GM18520 (cell line): Measurements from ENCODE around the gene ARHGAP8.
"Not testable (repeated sequence)": the region's sequence is repeated elsewhere in the genome, so short reads cannot be mapped to it uniquely, and the experiment has no call there.

Source experiments
- ATAC-seq: cut with Tn5 transposase; IDR thresholded peaks from one replicate; pipeline ENCODE4 v1.9.1; 2021; ENCODE audit not compliant: unreplicated experiment

ARHGAP8 gene

DNA sequence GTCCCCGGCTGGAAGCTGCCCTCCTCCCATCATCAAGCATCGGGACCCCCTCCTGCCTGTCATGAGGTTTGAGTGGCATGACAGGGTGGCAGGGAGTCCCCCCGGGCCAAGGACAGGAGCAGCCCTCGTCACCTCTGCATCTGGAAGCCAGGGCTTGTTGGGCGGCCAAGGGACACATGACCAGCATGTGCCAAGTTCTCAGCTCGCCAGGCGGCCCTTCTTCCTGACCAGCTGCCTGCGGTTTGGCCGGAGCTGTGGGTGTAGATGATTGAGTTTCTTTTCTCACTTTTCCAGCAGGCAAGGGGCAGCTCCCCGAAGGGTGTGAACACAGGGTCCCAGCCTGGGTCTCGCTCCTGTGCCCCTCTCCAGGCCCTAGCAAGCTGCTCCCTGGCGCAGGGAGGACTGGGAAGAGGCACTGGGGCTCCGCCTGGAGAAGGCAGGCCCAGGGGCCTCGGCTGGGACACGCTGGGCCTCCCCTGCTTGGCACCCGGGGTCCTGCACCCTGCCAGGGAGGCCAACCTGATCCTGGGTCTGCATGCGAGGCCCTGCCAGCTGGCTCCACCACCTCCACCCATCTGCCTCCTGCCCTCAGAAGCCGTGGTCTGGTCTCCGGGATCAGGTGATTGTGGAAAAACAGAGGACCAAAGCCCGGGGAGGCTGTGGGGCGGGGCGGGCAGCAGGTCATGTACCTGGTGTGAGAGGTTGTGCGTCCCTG lies 13.4 kb downstream of the ARHGAP8 start:
- ATAC-seq = no peak

DNA sequence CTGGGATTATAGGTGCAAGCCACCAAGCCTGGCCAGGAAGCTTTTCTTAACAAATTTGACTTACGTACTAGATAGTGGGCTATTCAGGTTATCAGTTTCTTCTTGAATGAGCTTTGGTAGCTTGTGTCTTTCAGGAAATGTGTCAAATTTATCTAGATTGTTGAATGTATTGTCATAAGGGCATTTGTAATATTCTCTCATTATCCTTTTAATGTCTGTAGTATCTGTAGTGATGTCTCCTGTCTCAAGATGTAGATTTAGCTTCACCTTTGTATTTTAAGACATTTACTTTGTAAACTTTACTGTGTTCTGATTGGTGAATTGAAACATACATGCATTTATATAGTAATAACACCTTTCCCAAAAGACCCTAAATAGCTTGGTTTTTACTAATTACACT lies 20.7 kb downstream of the ARHGAP8 start:
- ATAC-seq = no peak

DNA sequence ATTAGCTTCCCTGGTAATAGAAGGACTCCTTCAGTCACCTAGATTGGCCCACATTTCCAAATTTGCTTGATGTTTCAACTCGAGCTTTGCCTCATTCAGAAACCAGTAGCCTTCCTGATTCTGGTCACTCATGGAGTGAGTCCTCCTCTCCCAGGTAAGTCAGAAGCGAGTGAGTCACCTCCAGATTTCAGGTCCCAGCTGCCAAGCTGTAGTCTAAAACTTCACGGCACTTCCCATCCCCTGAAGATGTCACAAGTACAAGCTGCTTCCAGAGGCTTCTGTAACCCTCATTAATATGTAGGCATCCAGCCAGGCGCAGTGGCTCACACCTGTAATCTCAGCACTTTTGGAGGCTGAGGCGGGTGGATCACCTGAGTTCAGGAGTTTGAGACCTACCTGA lies 23.5 kb downstream of the ARHGAP8 start:
- no peak for ATAC-seq

DNA sequence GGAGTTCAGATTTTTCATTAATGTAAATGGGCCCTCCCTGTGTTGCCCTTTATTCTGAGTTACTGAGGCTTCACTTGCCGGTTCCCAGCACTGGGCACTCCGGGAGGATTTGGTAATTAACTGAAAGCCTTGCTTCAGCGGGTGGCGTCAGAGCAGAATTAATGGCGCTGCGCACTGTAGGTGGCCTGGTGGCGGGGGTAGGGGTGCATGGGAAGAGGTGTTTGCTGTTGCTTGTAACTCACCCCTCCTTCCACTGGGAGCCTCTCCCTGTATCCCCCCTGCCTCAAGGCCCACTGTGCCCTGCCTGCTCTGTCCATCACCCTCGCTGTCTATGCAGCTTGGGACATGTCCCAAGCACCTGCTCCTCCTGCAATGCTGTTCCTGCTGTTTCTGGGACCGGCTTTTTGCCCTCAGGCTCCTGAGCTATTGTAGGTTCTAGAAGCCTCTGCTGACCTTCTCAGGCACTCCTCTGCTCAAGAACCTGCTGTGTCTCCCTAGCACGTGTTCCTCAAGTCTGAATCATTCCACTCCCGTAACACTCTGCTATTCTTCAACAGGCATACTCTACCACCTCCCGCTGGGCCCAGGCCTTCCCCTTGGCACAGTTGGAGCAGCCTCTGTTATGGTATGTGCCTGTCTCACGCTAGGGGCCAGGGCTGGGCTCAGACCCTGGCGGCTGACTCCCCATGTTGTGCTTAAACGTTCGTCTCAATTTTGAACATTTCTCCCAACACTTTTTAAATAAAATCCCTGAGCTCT lies 24.4 kb downstream of the ARHGAP8 start:
- ATAC-seq = no peak

DNA sequence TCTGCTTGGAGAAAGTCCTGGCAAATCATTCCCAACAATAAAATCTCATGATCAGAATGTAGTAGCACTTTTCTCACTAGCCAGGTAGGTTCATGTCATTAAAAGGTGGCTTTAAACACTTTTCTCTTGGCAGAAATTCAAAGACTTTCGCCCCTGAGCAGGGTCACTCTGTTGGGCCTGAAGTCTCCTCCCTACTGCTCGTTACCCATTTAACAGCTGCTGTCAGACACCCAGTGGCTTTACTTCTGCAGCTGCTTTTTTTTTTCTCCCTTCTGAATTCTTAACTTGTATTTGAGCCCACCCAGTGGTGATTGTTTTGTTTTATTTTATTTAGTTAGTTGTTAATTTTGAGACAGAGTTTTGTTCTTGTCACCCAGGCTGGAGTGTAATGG lies 25.0 kb downstream of the ARHGAP8 start:
- ATAC-seq = no peak

DNA sequence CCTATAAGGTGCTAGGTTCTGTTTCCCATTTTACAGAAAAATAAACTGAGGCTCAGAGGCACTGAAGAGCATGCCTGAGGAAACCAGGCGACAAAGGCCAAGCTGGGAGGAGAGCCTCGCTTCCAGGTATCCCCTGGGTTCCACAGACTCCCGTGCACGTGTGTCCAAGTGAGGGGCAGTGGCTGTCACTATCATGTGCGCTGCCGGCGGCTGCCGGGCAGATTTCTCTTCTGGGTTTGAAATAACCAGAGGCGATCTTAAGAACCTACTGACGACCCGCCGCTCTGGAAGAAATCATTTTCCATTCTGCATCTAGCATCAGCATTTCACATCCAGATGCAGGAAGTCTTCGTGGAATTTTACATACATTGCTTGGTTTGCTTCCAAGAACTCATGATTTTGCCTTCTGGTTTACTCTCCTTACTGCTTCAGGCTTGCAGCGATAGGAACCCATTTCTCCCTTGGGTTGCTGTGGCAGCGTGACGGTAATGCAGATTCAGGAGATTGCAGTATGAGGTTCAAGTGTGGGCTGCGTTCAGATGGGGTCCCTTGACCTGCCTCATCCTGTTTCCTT lies 28.6 kb downstream of the ARHGAP8 start:
- no peak for ATAC-seq

DNA sequence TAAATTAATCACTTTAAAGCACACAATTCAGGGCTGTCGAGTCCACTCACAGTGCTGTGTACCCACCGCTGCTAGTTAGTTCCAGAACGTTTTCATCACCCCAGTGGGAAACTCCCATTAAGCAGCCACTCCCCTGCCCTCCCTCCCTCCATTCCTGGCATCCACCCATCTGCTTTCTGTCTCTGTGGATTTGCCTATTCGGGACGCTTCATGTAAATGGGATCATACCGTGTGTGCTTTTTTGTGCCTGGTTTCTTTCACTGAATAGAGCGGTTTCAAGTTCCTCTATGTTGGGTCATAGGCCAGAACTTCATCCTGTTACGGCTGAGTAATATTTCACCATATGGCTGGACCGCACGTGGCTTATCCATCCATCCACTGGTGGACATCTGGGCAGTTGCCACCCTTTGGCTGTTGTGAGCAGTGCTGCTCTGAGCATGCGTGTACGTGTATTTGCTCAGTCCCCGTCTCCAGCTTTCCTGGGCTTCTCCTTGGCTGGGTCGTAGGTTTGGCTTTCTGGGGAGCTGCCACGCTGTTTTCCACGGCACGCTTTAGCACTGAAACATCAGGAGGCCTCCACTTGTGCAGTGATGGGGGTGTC lies 30.1 kb downstream of the ARHGAP8 start:
- no peak for ATAC-seq

DNA sequence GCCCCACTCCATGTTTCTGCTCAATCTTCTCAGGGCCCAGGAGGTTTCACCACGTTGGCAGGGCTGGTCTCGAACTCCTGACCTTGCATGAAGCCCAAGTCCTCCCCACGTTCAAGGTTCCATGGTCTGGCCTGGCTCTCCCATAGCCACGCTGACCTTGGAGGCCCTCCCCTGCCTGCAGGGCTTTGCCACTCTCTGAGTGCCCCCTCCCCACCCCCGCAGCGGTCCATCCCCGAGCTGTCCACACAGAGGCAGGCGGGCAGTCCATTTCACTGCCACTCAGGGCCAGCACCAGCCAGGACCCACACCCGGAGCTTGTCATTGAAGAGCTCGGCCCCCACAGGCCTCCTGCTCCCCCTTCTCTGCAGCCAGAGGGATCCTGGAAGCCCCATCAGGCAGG lies 30.7 kb downstream of the ARHGAP8 start:
- no peak for ATAC-seq

DNA sequence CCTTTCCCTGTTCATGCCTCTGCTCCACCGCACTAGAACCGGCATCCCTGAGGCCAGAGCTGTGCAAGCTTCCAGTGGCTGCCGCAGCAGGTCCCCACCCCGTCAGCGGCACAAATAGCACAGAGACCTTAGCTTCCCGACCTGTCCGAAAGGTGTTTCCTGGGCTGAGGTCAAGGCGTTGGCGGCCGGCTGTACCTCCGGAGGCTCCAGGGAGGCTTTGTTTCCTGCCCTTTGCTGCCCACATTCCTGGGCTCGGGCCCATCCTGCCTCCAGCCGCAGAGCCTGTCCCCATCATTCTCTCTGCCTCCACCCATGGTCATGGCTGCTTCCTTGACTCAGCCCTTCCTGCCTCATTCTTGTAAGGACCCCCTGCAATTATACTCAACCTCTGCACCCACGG lies 31.2 kb downstream of the ARHGAP8 start:
- no peak for ATAC-seq

DNA sequence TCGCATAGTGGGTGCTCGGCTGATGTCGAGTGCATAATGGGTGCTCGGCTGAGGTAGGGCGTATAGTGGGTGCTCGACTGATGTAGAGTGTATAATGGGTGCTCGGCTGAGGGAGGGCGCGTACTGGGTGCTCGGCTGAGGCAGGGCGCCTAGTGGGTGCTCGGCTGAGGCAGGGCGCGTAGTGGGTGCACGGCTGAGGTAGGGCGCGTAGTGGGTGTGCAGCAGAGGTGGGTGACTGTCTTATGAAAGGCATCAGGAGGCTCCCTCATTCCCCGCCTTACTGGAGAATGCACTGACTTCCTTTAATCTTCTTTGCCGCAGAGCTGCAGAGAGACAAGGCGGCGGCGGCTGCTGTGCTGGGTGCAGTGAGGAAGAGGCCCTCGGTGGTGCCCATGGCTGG lies 33.8 kb downstream of the ARHGAP8 start:
- no peak for ATAC-seq

DNA sequence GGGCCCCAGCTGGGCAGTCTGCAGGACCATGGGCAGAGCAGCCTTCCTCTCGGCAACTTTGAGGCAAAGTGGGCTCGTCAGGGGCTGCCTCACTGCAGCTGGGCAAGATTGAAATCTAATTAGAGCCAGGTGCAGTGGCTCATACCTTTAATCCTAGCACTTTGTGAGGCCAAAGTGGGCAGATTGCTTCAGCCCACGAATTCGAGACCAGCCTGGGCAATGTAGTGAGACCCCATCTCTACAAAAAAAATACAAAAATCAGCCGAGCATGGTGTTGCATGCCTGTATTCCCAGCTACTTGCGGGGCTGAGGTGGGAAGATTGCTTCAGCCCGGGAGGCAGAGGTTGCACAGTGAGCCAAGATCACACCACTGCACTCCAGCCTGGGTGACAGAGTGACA lies 34.2 kb downstream of the ARHGAP8 start:
- no peak for ATAC-seq

DNA sequence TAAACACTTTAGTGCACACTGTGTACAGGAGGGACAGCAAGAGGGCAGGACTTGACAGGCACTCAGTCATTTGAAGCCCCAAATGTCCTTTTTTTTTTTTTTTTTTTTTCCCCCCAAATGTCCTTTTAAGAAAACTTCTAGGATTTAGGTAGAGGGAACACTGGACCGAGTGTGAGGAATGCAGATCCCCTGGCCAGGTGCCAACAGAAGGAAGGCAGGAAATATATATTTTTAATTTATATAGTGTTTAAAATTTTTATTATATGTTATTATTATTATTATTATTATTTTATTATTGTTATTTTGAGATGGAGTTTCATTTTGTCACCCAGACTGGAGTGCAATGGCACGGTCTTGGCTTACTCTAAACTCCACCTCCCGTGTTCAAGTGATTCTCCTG lies 35.5 kb downstream of the ARHGAP8 start:
- ATAC-seq = no peak

DNA sequence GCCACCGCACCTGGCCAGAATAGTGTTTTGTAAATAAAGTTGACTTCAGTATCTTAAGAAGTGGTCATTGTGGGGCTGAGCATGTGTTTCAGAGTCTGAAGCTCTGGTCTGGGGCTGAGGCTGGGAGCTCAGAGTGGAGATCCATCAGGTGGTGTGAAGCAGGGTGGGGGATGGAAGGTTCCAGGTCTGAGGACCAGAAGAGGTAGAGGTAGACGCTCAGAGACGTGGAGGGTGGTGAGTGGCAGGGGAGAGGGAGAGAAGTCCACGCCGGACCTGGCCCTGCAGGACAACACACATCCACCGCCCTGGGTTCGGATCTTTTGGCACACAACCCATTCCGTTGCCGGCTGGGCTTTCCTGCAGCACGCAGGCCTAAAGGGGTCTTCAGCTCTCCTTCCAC lies 40.7 kb downstream of the ARHGAP8 start:
- no peak for ATAC-seq

DNA sequence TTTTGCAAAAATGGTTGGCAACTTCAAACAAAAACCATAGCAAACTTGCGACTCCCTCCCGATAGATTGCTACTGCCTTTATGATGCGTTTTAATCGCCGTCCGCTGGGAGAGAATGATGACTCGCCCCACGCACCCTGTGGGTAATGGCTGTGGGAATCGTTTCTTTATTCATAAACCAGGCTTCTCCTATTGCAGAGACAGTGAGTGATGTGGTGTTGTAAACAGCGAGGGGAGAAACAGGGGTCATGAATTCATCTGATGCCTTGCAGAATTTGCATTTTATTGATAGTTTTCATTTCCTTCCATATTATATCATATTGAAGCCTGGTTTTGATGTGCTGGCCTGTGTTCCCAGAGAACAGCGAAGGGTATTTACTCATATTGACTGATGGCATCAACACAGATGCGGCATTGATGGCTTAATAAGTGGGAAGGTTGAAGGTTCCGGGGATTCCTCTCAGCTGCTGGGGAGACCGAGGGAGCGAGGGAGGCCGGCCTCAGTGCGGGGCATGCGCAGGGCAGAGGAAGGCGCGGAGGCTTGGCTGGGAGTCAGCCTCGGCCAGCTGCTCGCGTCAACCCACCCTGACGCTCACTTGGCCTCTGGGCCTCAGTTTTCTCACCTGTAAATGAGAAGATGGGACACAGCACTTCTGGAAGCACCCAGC lies 41.3 kb downstream of the ARHGAP8 start:
- no peak for ATAC-seq

DNA sequence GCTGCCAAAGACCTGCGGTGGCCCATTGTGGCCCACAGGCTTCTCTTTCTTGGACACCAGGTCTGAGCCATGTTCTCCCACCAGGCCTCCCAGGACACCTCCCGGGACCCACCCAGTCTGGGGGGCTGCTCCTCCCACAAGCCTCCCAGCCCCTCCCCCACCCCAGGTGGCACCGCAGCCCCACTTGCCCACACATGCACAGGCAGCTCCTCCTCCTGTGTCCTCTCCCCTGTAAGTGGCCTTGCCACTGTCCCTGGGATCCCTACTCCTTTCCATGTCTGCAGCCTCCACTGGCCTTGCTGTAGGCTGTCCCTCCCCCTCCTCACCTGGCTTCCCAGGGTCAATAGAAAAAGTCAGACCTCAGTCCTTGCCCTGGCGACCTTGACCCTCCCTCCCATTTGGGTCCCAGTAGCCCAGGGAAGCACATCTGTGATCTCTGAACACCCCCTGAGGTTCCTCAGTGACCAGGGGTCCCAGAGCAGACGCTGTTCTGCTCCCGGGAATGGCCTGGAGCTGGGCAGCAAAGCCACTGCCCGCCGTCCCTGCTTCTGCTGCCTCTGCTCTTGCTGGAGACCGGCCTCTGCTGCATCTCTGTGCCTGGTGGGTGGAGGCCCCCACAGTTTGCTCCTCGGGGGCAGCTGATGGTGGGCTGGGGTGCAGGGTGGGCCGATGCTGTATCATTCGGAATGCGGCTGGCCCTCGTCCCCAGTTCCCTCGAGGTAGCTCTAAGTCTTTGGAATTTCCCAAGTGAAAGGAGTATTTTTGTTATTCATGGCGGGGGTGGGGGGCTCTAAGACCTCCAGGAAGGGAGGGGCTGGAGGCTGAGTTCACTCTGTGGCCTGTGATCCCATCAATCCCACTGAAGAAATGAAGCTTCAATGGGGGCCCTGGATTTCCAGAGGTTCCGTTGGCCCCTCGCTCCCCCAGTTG lies 43.6 kb downstream of the ARHGAP8 start:
- ATAC-seq = no peak

DNA sequence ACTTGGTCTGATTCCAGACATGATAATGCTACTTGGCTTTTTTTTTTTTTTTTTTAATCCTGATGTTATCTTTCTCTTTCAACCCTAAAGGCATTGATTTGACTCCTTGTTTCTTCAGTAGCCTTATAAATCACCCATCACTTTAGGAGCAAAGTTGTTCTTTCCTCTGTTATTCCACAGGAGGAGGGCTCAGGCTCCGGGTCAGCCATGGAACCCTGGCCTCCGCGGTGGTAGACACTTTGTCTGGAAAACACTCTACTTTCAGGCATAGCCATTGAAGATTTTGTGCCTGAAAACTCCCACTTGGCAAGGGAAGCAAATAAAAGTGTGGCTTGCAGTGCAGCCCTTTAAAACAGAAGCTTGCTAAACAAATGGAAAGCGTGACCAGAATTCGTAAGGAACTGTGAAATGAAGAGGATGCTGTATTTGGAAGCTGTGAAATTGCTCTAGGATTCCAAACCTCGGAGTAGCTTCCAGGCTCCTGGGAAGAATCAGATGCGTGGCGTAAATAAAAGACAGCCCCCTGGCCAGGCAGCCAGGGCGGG lies 44.9 kb downstream of the ARHGAP8 start:
- ATAC-seq = no peak

DNA sequence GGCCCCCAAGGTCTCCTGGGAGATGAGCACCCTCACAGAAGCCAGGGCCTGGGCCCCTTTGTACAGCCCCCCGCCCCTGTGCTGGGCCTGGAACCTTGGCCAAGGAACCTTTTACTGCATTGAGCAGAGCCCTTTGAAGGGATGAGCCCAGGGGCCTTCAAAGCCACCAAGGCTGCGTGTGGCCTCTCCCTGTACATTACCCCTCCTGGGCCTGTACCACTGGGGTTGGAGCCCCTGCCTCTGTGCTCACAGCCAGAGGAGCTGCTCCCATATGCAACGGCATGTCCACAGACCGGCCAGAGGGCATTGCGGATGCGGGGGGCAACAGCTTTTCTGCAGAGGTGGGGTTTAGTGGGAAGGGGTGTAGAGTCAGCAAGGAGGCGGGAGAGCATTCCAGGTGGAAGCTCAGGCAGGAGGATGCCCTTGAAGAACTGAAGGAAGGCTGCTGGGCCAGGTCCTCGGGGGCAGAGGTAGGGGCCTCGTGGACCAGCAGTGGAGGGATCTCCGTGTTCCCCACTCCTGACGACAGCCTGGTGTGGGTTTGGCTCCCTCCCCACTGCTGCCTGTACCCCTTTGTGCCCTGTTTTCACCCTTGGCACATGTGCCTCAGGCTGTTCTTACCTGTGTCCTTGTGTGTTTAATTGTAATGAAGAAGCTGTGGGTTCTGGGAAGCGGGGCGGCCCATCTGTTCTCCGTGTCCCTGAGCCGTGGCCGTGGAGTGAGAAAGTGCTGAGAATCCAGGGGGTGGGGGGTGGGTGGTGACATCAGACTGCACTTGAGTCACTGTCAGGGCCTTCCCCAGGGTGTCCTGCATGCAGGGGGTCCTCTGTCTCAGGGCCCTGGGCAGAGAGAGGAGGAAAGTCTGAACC lies 46.9 kb downstream of the ARHGAP8 start:
- no peak for ATAC-seq

DNA sequence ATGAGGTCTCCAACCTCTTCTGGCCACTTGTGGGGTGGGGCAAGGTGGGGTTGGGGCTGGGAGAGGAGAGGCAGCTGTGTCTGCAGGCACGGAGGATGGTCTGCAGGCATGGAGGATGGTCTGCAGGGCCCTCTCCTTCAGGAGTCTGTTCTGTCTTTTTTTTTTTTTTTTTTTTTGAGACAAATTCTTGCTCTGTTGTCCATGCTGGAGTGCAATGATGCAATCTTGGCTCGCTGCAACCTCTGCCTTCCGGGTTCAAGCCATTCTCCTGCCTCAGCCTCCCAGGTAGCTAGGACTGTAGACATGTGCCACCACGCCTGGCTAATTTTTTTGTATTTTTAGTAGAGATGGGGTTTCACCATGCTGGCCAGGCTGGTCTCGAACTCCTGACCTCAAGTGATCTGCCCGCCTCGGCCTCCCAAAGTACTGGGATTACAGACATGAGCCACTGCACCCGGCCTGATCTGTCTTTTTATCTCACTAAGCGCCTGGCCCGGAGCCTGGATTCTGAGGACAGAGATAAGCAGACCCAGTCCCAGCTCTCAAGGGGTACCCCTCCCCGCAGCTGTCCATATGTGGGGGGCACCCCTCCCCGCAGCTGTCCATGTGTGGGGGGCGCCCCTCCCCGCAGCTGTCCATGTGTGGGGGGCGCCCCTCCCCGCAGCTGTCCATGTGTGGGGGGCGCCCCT lies 47.7 kb downstream of the ARHGAP8 start:
- ATAC-seq = not testable (repeated sequence)

DNA sequence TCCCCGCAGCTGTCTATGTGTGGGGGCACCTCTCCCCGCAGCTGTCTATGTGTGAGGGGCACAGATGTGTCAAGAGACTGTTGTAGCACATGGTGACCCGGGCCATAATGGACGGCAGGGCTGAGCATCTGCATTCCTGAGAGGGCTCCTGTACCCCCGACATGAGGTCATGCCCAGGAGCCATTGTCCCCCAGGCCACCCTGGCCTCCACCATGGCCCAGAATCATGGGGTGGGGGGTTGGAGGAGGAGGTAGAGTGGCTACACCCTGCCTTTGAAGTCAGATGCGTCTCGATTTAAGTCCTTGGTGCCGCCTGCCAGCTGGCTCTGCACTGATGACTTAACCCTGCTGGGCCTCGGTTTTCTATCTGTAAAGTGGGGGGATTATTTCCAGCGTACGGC lies 49.1 kb downstream of the ARHGAP8 start:
- no peak for ATAC-seq
